AG08396 (cell line): ENCODE data around the gene ZNF107.
"Not testable (repeated sequence)": the region's sequence is repeated elsewhere in the genome, so short reads cannot be mapped to it uniquely, and the experiment has no call there.

Experiments
- DNase-seq: peaks from one replicate; pipeline ENCODE4 v3.0.0; 2012; ENCODE audit warnings: low spot score, mixed read lengths

The ZNF107 gene

GRCh38 chr7:64651203-64651602 lies 14.7 kb upstream of the ZNF107 start:
- no peak for DNase-seq

- DNase-seq: no peak
Measured at GRCh38 chr7:64651632-64652165, 14.2 kb upstream of the ZNF107 start.

GRCh38 chr7:64653721-64654401 lies 12.1 kb upstream of the ZNF107 start:
- DNase-seq: no peak

- no peak for DNase-seq
Measured at GRCh38 chr7:64654796-64655548, 11.0 kb upstream of the ZNF107 start.

- DNase-seq: no peak
Measured at GRCh38 chr7:64655811-64656210, 10.1 kb upstream of the ZNF107 start.

- no peak for DNase-seq
Measured at GRCh38 chr7:64656489-64656888, 9.4 kb upstream of the ZNF107 start.

GRCh38 chr7:64662091-64662490 lies 3.8 kb upstream of the ZNF107 start:
- DNase-seq: not testable (repeated sequence)

- DNase-seq: no peak
Measured at GRCh38 chr7:64666663-64667050, 724 bp downstream of the ZNF107 start.

GRCh38 chr7:64667311-64667710 lies 1.4 kb downstream of the ZNF107 start:
- DNase-seq: no peak

- no peak for DNase-seq
Measured at GRCh38 chr7:64672414-64672813, 6.5 kb downstream of the ZNF107 start.

GRCh38 chr7:64685091-64685490 lies 19.2 kb downstream of the ZNF107 start:
- DNase-seq: no peak

GRCh38 chr7:64685741-64686140 lies 19.8 kb downstream of the ZNF107 start:
- no peak for DNase-seq

GRCh38 chr7:64686493-64687184 lies 20.7 kb downstream of the ZNF107 start:
- no peak for DNase-seq

GRCh38 chr7:64687249-64687648 lies 21.3 kb downstream of the ZNF107 start:
- DNase-seq: no peak

- no peak for DNase-seq
Measured at GRCh38 chr7:64688988-64689387, 23.1 kb downstream of the ZNF107 start.

GRCh38 chr7:64691831-64692230 lies 25.9 kb downstream of the ZNF107 start:
- DNase-seq: no peak

GRCh38 chr7:64697863-64698262 lies 31.9 kb downstream of the ZNF107 start:
- DNase-seq: not testable (repeated sequence)

- no peak for DNase-seq
Measured at GRCh38 chr7:64706625-64707292, 40.8 kb downstream of the ZNF107 start.

- not testable (repeated sequence) for DNase-seq
Measured at GRCh38 chr7:64717896-64718295, 52.0 kb downstream of the ZNF107 start.

GRCh38 chr7:64729089-64729848 lies 63.3 kb downstream of the ZNF107 start:
- DNase-seq: no peak

GRCh38 chr7:64733550-64734240 lies 67.8 kb downstream of the ZNF107 start:
- no peak for DNase-seq
